SU-DHL-6 (cell line): ENCODE measurements around the gene VENTX.

Experiments
- EZH2phosphoT487 ChIP-seq: fragments of 200-600 bp; sonication (generic), shearing (Covaris generic); conservative IDR thresholded peaks from 2 replicates; pipeline ENCODE4 v1.6.1; 2018; ENCODE audit warnings: mild to moderate bottlenecking, antibody characterized with exemption, low read length, moderate library complexity, mixed read lengths
- TF ChIP-seq, protein P1 (sequence below): fragments of 200-600 bp; sonication (generic); IDR thresholded peaks from one replicate; pipeline ENCODE4 v1.5.1; 2017; ENCODE audit warnings: antibody characterized with exemption, mild to moderate bottlenecking, low read length, moderate library complexity; ENCODE audit not compliant: insufficient read depth, poor library complexity, severe bottlenecking

DNA sequence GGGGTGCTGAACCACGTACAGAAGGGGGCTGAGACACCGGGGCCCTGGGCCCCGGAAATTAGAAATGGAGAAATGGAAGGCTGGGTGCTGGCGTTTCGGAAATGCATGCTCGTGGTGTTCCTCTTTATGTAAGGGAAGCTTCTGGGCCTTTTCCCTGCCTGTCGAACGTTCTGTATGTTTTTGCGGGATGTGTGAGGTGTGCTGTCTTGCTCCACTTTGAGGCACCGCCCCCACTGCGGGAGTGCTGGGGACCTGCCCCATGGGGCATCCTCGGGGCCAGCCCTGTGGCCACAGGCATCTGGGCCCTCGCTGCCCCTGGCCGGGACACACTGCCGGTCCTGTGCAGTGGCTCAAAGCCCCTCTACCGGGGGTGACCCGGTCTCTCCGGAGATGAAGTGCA lies 1.7 kb upstream of the VENTX start:
- TF ChIP-seq, protein P1, sequence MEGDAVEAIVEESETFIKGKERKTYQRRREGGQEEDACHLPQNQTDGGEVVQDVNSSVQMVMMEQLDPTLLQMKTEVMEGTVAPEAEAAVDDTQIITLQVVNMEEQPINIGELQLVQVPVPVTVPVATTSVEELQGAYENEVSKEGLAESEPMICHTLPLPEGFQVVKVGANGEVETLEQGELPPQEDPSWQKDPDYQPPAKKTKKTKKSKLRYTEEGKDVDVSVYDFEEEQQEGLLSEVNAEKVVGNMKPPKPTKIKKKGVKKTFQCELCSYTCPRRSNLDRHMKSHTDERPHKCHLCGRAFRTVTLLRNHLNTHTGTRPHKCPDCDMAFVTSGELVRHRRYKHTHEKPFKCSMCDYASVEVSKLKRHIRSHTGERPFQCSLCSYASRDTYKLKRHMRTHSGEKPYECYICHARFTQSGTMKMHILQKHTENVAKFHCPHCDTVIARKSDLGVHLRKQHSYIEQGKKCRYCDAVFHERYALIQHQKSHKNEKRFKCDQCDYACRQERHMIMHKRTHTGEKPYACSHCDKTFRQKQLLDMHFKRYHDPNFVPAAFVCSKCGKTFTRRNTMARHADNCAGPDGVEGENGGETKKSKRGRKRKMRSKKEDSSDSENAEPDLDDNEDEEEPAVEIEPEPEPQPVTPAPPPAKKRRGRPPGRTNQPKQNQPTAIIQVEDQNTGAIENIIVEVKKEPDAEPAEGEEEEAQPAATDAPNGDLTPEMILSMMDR: no peak
- no peak for TF ChIP-seq EZH2phosphoT487
